ENCODE results near the gene DSCAML1.

Gene DSCAML1

GRCh38 chr11:117579161-117579560, 217.9 kb downstream of the DSCAML1 start:
- DNase-seq: peak; percentile 46 to 50

- DNase-seq: no peak
Measured at GRCh38 chr11:117575856-117576255, 221.2 kb downstream of the DSCAML1 start.

DNA sequence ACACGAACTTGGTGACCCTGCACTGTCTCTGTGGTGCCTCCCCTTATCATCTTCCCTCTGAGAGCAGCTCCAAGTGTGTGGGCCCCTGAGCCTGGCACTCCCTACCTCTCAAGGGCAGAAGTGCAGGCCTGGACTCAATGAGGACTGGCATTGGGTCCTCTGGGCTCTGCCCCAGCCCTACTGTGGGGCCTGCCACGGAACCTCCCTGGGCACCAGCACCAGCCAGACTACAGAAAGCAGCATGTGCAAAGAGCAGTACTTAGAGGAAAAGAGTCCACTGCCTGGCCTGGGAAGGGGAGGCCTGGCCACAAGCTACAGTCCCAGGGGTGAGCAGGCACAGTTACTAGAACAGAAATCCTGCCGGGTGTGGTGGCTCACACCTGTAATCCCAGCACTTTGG, 222.5 kb downstream of the DSCAML1 start:
- no peak for DNase-seq

GRCh38 chr11:117573326-117573725, 223.7 kb downstream of the DSCAML1 start:
- no peak for DNase-seq

- no peak for DNase-seq
Measured at GRCh38 chr11:117572671-117573070, 224.3 kb downstream of the DSCAML1 start.

GRCh38 chr11:117572129-117572528, 224.9 kb downstream of the DSCAML1 start:
- peak in 1 of 2 donors; percentile 4 for DNase-seq

GRCh38 chr11:117570701-117571100, 226.3 kb downstream of the DSCAML1 start:
- DNase-seq: no peak

- no peak for DNase-seq
Measured at GRCh38 chr11:117569911-117570310, 227.1 kb downstream of the DSCAML1 start.

DNA sequence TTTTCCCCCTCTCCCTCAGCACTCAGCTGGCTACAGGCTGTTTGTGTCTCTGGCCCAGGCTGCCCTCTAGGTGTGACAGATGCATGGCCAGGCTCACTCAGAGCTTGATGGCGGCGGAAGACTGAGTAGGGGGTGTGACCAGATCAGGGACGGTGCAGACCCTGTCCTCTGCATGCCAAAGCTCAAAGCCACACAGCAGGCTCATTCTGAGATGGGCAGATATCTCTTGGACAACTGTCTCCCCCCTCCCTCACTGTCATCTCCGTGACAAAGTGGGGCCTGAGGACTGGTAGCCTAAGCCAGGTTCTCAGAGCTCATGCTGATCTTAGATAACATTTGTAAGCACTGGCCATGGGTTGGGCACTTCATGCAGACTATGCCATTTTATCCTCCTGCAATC, 231.3 kb downstream of the DSCAML1 start:
- no peak for DNase-seq

GRCh38 chr11:117564321-117564720, 232.7 kb downstream of the DSCAML1 start:
- DNase-seq: no peak

GRCh38 chr11:117563556-117563955, 233.5 kb downstream of the DSCAML1 start:
- DNase-seq: no peak

GRCh38 chr11:117562136-117562535, 234.9 kb downstream of the DSCAML1 start:
- DNase-seq: no peak

DNA sequence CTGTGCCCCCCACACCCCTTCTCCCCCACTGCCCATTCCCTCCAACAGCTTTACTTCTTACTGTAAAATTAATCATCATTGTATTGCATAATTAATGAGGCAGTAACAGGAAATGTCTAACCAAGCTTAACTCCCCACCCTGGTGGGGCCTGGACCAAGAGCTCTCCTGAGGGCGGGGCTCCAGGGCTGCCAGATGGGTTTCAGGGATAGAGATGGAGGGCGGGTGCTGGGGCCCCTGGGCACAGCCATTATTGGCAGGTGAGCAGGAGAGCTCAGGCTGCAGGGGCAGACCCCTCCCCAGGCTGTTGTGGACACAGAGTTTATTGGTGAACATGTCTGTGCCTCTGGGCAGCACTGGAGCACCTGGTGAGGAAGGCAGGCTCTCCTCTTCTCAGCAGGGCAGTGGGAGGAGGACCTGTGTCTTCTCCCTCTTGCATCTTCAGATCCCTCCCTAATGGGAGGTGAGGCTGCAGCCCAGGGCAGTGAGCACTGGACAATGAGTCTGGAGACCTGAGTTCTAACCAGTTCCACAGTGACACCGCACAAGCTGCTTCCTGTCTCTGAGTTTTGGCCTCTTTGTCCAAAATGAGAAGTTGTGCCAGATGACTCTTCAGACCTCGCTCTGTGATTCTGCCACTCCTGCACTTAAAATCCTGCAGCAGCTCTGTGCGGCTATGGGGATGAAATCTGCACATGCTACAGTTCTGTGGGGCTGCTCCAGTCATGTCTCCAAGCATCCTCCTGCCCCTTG, 236.1 kb downstream of the DSCAML1 start:
- no peak for DNase-seq

GRCh38 chr11:117559698-117560097, 237.3 kb downstream of the DSCAML1 start:
- no peak for DNase-seq

DNA sequence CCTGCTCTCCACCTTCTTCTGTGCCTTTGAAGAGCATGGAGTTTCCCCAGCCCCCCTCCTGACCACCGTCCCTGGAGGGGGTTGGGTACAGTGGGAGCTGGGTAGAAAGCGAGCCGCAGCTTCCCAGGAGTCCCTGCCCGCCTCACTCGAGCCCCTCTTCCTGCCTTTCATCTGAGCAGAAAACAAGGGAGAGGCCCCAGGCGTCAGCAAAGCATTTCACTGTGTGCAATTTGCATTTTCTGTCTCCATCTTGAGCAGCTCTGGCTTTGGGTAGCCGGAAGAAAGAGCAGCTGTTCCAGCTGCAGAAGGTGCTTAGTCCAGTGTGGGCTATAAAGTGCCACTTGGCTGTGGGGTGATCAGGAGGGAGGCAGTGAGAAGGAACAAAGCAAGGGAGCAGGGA, 239.7 kb downstream of the DSCAML1 start:
- no peak for DNase-seq

- DNase-seq: no peak
Measured at GRCh38 chr11:117554601-117555333, 242.2 kb downstream of the DSCAML1 start.

DNA sequence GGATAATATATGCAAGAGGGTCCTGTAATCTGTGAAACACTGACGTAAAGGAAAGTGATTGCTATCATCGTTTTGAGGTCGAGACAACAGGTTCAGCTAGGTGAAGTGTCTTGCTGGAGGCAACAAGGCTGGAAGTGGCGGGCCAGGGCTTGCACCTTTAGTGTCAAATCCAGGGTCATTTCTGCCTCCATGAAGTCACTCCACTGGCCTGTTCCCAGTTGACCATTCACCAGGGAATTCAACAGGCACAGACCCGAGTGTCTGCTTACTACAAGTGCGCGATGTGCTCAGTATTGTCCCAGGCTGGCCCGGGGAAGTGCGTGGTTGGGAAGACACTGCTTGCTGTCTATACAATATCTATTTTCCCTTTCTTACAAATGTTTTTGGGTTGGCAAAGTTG, 244.4 kb downstream of the DSCAML1 start:
- no peak for DNase-seq

- no peak for DNase-seq
Measured at GRCh38 chr11:117551761-117552343, 245.2 kb downstream of the DSCAML1 start.

DNA sequence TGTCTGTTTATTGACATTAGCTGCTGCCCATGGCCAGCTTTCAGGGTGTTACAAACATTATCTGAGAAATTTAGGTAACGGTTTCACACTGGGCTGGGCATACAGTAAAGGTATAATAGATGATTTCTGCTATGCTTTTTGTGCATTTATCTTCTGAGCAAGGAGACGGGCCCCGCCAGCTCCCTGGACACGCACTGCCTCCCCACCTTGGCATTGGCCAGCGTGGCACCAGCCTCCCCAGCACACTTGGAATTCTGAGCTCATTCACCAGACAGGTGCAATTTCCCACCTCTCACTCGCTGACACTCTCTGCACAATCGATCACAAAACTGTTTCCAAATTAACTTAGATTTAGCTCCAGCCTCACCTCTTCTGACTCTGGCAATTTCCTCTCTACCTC, 246.6 kb downstream of the DSCAML1 start:
- no peak for DNase-seq

GRCh38 chr11:117549417-117549816, 247.6 kb downstream of the DSCAML1 start:
- DNase-seq: no peak

DNA sequence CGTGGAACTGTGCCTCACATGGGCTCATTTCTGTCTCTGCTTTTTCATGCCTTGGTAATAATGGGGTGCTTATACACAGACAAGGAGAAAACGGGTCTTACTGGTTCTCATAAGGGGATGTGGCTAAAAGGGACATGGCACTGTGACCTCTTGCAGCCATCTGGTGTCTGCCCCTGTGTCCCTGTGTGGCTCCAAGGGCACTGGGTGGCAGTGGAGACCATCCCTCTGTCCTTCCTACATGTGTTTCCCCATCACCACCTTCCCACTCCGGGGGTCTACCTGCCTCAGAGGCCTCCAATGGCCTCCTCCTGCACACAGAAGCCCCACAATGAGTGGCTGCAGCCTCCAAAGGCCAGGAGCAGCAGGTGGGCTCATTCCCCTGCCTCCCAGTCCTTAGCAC, 248.1 kb downstream of the DSCAML1 start:
- no peak for DNase-seq

DNA sequence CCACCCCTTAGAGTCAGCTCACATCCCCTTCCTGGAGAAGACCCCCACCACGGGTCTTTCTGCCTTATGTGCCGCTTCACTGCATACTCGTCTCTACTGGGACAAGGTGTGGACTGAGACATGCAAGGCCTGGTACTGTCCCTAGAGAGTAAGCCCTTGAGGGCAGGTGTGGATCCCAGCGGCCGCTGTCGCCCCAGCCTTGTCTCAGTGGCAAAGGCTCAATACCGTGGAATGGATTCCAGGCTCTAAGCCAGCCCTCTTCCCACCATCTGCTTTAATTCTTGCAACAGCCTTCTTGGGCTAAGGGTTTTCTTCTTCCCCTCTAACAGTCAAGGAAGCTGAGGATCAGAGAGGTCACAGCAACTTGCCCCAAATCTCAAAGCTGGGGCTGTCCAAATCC, 249.1 kb downstream of the DSCAML1 start:
- DNase-seq: no peak

DNA sequence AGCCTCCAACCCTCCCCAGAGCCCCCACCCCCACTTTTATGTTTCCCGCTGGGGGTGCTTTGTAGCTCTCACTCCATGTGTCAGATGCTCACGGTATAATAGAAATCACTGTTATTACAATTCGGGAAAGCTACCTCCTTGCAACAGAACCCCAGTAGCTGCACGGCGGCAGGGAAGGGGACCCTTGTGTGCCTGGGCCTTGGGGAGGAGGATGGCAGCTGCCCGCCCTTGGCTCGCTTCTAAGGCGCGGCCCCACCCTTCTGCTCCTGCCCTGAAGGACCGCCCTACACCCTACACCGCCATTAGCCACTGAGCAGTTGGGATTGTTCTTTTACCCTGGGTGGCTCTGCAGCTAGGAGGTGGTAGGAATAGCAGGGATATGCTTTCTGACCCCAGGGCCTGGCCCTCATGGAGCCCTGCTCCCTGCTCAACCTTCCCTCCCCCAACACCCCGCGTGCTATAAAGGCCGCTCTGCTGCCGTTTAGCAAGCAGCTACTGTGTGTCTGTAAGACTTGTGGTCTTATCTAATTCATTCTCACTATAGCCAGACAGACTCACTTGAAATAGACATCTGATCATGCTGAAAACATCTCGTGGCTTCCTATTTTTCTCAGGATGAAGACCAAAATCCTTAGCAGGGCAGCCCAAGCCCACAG, 249.7 kb downstream of the DSCAML1 start:
- no peak for DNase-seq

Measured in inflammatory macrophage (primary cell).